SK-N-SH treated with all-trans-retinoic acid at 6 μM for 48 hours (cell line): ENCODE results near the gene DYNC1LI2.

Experiments
- ARNTL ChIP-seq: fragments of 450-650 bp; formaldehyde crosslinking; IDR thresholded peaks from 2 replicates; pipeline ENCODE4 v1.5.0; 2020; ENCODE audit warnings: low read depth, mild to moderate bottlenecking, moderate library complexity, borderline replicate concordance
- CSDC2 ChIP-seq: fragments of 250-450 bp; sonication (Bioruptor Pico); IDR thresholded peaks from 2 replicates; pipeline ENCODE4 v1.5.0; 2020; ENCODE audit warnings: mild to moderate bottlenecking, moderate library complexity
- ISL1 ChIP-seq: fragments of 250-450 bp; sonication (Bioruptor Pico); IDR thresholded peaks from 2 replicates; pipeline ENCODE4 v2.1.2; 2022; ENCODE audit warnings: mild to moderate bottlenecking, moderate library complexity
- PPARA ChIP-seq: fragments of 250-450 bp; sonication (Bioruptor Pico); IDR thresholded peaks from 2 replicates; pipeline ENCODE4 v1.5.0; 2020; ENCODE audit warnings: mild to moderate bottlenecking, borderline replicate concordance
- RARB ChIP-seq: fragments of 250-450 bp; sonication (Bioruptor Pico); IDR thresholded peaks from 2 replicates; pipeline ENCODE4 v1.8.0; 2021; ENCODE audit warnings: mild to moderate bottlenecking, moderate library complexity
- SNAI2 ChIP-seq: fragments of 250-450 bp; sonication (Bioruptor Pico); IDR thresholded peaks from 2 replicates; pipeline ENCODE4 v1.5.0; 2020; ENCODE audit warnings: mild to moderate bottlenecking, moderate library complexity
- TCF4 ChIP-seq: fragments of 250-450 bp; sonication (Bioruptor Pico); IDR thresholded peaks from 2 replicates; pipeline ENCODE4 v1.8.0; 2021; ENCODE audit warnings: mild to moderate bottlenecking, moderate library complexity, borderline replicate concordance
- ZC3H10 ChIP-seq: fragments of 250-450 bp; sonication (Bioruptor Pico); IDR thresholded peaks from 2 replicates; pipeline ENCODE4 v1.5.1; 2021; ENCODE audit warnings: mild to moderate bottlenecking, moderate library complexity
- ZFP30 ChIP-seq: fragments of 450-650 bp; formaldehyde crosslinking; IDR thresholded peaks from 2 replicates; pipeline ENCODE4 v1.5.0; 2022; ENCODE audit warnings: mild to moderate bottlenecking, moderate library complexity
- ZNF70 ChIP-seq: fragments of 450-650 bp; formaldehyde crosslinking; IDR thresholded peaks from 2 replicates; pipeline ENCODE4 v1.5.0; 2020; ENCODE audit warnings: mild to moderate bottlenecking, moderate library complexity
- TF ChIP-seq, protein P1 (sequence below): fragments of 250-450 bp; sonication (Bioruptor Pico); IDR thresholded peaks from 2 replicates; pipeline ENCODE4 v1.8.0; 2020; ENCODE audit warnings: mild to moderate bottlenecking, moderate library complexity, borderline replicate concordance
- TF ChIP-seq, protein P2 (sequence below): fragments of 250-450 bp; sonication (Bioruptor Pico); IDR thresholded peaks from 2 replicates; pipeline ENCODE4 v1.8.0; 2021; ENCODE audit warnings: low read depth, mild to moderate bottlenecking, moderate library complexity, borderline replicate concordance
- TF ChIP-seq, protein P3 (sequence below): fragments of 250-450 bp; sonication (Bioruptor Pico); IDR thresholded peaks from 2 replicates; pipeline ENCODE4 v1.5.0; 2020; ENCODE audit warnings: mild to moderate bottlenecking, moderate library complexity

DNA sequence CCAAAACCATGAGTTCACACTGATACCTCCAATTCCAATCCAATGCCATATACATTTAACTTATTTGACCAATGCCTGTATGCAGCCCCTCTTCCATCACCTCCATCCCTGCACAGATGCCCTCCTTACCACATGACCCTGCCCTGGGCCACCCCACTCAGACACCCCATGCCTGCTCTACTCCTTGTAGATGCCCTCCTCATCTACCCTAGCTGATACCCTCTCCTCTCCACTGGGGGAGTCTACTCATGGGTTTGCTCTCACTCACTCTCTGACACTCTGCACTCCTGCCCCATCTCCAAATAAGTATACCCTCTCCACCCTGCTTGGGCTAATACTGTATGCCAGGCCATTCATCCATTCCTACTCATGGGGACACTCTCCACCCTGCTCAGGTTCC, 38.9 kb downstream of the DYNC1LI2 start:
- TF ChIP-seq, protein P1, sequence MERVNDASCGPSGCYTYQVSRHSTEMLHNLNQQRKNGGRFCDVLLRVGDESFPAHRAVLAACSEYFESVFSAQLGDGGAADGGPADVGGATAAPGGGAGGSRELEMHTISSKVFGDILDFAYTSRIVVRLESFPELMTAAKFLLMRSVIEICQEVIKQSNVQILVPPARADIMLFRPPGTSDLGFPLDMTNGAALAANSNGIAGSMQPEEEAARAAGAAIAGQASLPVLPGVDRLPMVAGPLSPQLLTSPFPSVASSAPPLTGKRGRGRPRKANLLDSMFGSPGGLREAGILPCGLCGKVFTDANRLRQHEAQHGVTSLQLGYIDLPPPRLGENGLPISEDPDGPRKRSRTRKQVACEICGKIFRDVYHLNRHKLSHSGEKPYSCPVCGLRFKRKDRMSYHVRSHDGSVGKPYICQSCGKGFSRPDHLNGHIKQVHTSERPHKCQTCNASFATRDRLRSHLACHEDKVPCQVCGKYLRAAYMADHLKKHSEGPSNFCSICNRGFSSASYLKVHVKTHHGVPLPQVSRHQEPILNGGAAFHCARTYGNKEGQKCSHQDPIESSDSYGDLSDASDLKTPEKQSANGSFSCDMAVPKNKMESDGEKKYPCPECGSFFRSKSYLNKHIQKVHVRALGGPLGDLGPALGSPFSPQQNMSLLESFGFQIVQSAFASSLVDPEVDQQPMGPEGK (CRISPR knock-in tag): no peak
- TF ChIP-seq PPARA (no peak), ISL1 (CRISPR knock-in tag) (no peak), ZFP30 (no peak), ARNTL (CRISPR knock-in tag) (no peak), ZC3H10 (CRISPR knock-in tag) (no peak), RARB (CRISPR knock-in tag) (no peak), SNAI2 (no peak), CSDC2 (no peak), ZNF70 (CRISPR knock-in tag) (no peak), TCF4 (CRISPR knock-in tag) (no peak)
- TF ChIP-seq, protein P2, sequence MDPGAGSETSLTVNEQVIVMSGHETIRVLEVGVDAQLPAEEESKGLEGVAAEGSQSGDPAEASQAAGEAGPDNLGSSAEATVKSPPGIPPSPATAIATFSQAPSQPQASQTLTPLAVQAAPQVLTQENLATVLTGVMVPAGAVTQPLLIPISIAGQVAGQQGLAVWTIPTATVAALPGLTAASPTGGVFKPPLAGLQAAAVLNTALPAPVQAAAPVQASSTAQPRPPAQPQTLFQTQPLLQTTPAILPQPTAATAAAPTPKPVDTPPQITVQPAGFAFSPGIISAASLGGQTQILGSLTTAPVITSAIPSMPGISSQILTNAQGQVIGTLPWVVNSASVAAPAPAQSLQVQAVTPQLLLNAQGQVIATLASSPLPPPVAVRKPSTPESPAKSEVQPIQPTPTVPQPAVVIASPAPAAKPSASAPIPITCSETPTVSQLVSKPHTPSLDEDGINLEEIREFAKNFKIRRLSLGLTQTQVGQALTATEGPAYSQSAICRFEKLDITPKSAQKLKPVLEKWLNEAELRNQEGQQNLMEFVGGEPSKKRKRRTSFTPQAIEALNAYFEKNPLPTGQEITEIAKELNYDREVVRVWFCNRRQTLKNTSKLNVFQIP: no peak
- TF ChIP-seq, protein P3, sequence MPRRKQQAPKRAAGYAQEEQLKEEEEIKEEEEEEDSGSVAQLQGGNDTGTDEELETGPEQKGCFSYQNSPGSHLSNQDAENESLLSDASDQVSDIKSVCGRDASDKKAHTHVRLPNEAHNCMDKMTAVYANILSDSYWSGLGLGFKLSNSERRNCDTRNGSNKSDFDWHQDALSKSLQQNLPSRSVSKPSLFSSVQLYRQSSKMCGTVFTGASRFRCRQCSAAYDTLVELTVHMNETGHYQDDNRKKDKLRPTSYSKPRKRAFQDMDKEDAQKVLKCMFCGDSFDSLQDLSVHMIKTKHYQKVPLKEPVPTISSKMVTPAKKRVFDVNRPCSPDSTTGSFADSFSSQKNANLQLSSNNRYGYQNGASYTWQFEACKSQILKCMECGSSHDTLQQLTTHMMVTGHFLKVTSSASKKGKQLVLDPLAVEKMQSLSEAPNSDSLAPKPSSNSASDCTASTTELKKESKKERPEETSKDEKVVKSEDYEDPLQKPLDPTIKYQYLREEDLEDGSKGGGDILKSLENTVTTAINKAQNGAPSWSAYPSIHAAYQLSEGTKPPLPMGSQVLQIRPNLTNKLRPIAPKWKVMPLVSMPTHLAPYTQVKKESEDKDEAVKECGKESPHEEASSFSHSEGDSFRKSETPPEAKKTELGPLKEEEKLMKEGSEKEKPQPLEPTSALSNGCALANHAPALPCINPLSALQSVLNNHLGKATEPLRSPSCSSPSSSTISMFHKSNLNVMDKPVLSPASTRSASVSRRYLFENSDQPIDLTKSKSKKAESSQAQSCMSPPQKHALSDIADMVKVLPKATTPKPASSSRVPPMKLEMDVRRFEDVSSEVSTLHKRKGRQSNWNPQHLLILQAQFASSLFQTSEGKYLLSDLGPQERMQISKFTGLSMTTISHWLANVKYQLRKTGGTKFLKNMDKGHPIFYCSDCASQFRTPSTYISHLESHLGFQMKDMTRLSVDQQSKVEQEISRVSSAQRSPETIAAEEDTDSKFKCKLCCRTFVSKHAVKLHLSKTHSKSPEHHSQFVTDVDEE: no peak
